ENCODE measurements around the gene KRT40. TPM values are rescaled to one million over a fixed set of nuclear protein-coding genes. Genes with fewer than 3 reads are reported as not detected.

KRT40 gene
- under 1 TPM in 1 of 3 donors, not detected in 2; 0.15 TPM for polyA plus RNA-seq

DNA sequence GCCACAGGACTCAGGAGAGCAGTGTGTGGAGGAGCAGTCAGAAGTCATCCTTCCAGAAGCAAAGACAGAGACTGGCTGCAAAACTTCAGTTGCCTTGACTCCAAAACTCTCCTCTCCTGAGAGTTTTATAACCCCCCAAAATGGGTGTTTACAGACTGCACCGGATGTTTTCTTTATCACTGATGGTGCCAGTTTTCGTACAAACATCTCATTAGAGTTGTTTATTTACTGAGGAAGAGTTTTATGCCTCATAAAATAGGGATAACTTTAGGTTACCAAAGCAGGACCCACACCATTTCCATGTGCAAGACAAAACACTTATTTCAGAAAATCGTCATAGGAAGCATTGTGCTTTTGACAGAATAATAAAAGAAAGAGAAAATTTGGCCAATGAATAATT, at the start of gene KRT40:
Gene KRT40 (minus strand): TSS at position 101 of the 400 bp plus-strand sequence. CDS start 53 bp downstream, at position 48.
- WGBS, 3 donors, result 35 to 67% (median 45%) methylated on average over 3 of the region's 3 CpGs
- no peak within 1 kb of the TSS for H3K27ac ChIP-seq (ENCODE audit: low read depth, low read length)

DNA sequence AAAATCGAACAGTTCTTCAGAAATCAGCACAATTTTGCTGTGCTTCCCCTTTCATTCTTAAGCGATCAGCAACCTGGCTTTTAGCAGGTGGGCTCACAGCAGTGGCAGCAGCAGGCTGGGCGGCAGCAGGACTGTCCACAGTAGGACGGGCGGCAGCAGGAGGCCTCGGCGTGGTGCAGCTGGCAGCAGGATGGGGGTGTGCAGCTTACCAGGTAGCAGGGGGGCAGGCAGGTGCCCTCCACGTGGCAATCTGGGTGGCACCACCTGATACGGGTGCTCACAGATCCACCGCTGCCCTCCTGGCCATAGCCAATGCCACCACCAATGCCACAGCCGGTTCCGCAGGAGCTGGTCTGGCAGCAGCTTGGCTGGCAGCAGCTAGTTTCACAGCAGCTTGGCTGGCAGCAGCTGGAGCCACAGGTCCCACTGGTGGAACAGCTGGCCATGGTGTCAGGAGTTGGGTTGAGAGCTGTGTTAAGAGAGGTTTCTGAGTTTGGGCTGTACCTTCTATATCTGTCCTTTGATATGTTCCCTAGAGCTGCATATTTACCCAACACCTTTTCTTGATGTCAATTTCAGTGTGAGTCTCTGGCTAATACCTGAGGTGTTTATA, 45.6 kb upstream of the KRT40 start, which contains the start of gene KRTAP1-4:
Gene KRTAP1-4 (minus strand): TSS at position 563 of the 613 bp plus-strand sequence. CDS start 117 bp downstream, at position 446.
- H3K27ac ChIP-seq (ENCODE audit: low read depth, low read length), result no peak within 1 kb of the TSS
- WGBS, 3 donors, result 83 to 86% (median 83%) methylated on average over 12 of the region's 12 CpGs

DNA sequence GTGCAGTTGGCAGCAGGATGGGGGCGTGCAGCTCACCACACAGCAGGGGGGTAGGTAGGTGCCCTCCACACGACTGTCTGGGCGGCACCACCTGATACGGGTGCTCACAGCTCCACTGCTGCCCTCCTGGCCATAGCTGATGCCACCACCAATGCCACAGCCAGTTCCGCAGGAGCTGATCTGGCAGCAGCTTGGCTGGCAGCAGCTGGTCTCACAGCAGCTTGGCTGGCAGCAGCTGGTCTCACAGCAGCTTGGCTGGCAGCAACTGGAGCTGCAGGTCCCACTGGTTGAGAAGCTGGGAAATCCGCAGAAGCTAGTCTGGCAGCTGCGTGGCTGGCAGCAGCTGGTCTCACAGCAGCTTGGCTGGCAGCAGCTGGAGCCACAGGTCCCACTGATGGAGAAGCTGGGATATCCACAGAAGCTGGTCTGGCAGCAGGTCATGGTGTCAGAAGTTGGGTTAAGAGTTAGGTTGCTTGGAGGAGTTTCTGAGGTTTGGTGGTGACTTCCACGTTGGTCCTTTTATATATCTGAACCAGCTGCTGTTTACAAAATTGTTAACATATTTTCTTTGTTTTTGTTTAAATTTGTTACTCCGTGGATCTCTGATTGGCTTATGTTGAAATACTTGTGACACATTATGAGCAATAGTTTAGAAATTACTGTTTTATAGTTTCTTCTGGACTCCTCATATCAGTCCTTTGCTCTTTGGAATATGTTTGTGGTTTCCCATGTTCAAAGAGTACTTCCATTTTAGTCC, 42.8 kb upstream of the KRT40 start, which contains the start of gene KRTAP1-5:
Gene KRTAP1-5 (minus strand): TSS at position 494 of the 757 bp plus-strand sequence. CDS start 53 bp downstream, at position 441.
- 62 to 83% (median 81%) methylated on average over 9 of the region's 9 CpGs for WGBS, 3 donors
- H3K27ac ChIP-seq (ENCODE audit: low read depth, low read length), result no peak within 1 kb of the TSS

DNA sequence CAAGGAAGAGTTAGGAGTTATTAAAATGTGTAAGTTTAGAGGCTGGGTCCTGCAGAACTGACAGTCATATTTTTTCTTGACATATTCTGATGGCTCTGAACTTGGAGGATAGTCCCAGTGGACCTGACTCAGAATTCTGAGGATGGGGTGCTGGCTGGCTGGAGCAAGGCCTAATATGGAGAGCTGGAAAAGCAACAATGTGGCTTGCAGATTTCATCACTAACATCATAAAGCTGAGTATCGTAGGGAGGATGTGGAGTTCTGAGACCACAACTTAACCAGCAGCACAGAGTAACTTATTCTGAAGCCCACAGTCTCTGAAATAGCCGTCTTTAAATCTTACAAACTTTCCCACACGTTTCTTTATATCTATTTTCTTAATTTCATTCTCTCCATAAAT, 40.6 kb upstream of the KRT40 start:
- no peak overlapping the region for H3K27ac ChIP-seq (ENCODE audit: low read depth, low read length)
- 60 to 77% (median 76%) methylated on average over 3 of the region's 3 CpGs for WGBS, 3 donors

DNA sequence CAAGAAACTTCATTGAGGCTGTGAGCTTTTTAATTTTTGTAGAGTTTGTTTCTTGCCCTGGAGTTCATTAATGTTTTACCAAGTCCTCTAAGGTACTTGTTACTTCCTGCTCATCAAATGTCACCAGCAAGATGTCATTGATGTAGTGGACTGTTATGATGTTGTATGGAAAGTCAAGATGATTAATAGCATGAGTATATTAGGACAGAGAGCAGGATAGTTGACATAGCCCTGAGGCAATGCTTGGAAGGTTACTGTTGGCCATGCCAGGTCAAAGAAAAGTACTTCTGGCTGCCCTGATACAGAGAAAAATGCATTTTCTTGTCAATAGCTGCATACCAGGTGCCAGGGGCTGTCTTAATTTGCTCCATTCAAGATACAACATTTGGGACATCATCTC, 36.2 kb upstream of the KRT40 start:
- no peak overlapping the region for H3K27ac ChIP-seq (ENCODE audit: low read depth, low read length)

DNA sequence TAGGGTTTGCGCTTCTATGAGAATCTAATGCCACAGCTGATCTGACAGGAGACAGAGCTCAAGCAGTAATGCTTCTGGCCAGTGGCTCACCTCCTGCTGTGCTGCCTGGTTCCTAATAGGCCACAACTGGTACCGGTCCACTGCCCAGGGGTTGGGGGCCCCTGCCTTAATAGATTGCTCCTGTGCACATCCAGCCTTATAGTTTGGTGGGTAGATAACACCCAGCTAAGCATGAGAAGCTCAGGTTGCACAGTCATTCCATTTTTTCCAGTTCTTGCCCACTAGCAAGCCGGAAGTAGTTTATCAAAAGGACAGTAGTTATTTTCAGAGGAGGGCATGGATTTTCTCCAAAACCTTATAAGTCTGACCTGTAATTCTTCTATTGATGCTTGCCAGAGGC, 35.3 kb upstream of the KRT40 start:
- 93 to 97% (median 93%) methylated on average over 3 of the region's 3 CpGs for WGBS, 3 donors
- H3K27ac ChIP-seq (ENCODE audit: low read depth, low read length), result no peak overlapping the region

DNA sequence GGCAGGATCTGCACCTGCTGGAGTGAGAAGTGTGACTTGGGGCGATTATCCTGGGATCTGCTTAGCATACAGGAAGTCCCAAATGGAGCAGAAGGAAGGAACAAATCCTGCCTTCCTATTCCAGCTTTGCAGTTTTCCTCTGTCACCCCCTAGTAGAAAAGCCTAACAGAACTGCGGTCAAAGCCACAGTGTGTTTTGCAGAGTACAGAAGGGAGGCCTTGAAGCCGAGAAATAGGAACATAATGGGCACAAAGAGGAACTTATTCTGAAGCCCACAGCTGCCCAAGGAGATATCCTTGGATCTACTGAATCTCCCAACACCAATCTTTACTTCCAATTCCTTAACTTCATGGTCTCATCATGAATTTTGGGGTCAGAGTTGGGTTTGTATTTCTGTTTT, 34.4 kb upstream of the KRT40 start:
- H3K27ac ChIP-seq (ENCODE audit: low read depth, low read length), result no peak overlapping the region
- 54 to 63% (median 56%) methylated on average over 3 of the region's 3 CpGs for WGBS, 3 donors

DNA sequence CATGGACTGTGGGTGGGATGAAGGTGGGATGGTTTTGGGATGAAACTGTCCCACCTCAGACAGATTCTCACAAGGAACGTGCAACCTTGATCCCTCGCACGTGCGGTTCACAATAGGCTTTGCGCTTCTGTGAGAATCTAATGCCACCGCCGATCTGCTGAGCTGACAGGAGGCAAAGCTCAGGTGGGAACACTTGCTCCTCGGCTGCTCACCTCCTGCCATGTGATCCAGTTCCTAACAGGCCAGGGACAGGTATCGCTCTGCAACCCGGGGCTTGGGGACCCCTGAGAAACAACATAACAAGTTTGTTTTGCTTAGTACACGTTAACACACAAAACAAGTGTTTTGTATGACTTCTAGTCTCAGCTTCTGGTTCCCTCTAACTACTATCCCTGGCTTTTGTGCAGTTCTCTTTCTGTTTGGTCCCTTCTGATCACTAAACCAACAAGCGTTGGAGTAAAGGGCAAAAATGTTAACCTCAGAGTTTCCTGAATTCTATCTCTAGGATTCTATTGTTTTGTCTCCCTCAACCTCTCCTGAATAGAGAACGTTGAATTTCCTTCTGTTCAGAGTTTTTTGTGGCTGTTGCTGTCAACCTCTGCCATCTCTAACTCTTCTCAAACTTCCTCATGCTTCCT, 32.6 kb upstream of the KRT40 start:
- WGBS, 3 donors, result 73 to 80% (median 79%) methylated on average over 13 of the region's 13 CpGs

DNA sequence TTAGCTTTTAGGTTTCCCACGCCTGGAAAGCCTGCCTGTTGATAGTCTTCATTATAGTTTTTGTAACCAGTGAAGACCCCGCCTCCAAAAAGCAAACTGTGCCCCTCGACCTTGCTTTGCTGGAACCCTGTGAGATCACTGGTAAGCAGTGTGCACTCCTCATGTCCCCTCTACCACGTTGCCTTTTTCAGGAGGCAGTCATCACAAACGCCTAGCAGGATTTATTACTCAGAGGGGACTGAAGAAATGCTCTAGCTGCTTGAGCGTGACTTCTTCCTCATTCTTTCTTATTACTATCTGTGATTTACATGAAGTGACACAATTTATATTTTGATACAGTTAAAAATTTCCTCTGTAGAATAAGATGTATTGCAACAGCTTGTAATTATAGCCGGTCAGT, 31.3 kb upstream of the KRT40 start:
- 62 to 71% (median 67%) methylated on average over 7 of the region's 7 CpGs for WGBS, 3 donors
- H3K27ac ChIP-seq (ENCODE audit: low read depth, low read length), result no peak overlapping the region

More for the DNA sequence above, 32.6 kb upstream of the KRT40 start:
- H3K27ac ChIP-seq (ENCODE audit: low read depth, low read length), result no peak overlapping the region

DNA sequence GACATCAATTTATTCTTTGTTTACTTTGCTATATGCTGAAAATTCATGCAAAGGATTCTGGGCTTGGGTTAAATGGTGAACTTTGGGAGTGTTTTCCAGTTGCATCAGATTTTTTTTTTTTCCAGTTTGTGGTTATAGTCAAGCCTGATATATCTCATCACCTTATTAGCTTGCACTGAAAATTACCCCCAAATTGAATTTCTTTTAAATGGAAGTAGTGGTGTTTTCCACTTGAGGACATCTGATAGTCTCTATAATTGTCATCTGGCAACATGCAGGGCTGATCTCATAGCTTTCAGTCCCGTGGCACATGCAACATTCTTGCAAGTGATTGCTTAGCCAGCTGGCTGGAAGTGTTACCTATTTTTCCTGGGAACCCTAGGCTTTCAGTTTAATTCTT, 29.5 kb upstream of the KRT40 start:
- H3K27ac ChIP-seq (ENCODE audit: low read depth, low read length), result no peak overlapping the region
- WGBS, 3 donors, result 23 to 37% (median 33%) methylated on average over 1 of the region's 1 CpG

DNA sequence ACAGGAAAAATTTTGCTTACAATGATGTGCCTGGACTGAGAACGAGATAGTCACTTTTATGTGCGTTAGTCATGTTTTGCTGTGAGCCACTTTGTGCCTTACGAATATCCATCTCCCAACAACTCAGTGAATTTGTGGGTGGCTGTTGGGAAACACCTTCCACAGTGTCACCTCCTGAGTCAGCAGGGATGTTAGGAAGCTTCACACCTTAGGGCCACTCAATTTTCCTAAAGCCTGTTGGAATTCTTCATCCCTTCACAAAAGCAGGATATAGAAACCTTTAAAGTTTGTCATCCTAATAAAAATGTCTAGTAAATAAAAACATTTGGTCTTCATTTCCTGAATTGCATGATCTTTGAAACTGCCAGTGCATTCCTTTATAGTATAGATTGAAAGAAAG, 29.1 kb upstream of the KRT40 start:
- WGBS, 3 donors, result 82 to 87% (median 84%) methylated on average over 3 of the region's 3 CpGs
- no peak overlapping the region for H3K27ac ChIP-seq (ENCODE audit: low read depth, low read length)

DNA sequence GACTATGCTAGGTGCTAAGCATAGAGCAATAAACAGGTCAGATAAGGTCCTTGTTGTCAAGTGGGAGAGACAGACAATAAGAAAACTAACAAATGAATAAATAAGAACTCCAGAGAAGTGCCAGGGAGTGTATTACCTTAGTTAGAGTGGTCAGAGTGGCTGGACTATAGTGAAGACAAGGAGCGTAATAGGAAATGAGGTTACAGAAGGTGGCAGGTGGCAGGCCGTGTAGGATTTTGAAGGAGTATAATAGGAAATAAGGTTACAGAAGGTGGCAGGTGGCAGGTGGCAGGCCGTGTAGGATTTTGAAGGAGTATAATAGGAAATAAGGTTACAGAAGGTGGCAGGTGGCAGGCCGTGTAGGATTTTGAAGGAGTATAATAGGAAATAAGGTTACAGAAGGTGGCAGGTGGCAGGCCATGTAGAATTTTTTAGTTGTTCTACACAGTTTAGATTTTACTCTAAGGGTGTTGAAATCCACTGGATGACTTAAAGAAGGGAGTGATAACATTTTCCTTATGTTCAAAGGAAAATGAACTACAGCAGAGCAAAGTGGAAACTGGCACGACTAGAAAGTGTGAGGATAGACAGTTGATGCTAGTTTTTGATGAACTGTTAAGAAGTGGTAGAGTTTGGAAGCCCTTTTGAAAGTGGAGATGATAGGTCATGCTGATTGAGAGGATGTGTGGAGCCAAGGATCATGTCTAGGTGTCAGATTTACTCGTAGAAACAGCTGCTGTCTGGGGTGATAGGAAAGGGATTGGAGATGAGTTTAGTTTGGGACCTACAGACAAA, 28.4 kb upstream of the KRT40 start:
- WGBS, 3 donors, result 70 to 82% (median 74%) methylated on average over 6 of the region's 6 CpGs
- no peak overlapping the region for H3K27ac ChIP-seq (ENCODE audit: low read depth, low read length)

DNA sequence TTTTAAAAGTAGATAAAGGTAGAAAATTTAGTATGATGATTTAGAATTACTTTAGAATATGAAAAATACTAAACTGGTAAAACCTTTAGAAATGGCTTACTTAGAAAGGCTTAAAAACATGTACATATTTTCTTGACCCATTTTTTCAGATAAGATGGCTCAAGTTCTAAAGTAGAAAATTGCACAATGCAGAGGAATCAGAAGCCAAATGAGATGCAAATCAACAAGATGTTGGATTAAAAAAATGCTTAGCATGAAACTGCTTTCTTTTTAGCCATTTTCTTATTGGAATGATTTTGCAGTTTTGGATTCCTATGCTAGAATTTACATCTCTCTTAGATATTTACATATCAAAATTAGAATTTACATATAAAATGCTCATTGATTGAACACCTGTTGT, 26.3 kb upstream of the KRT40 start:
- H3K27ac ChIP-seq (ENCODE audit: low read depth, low read length), result no peak overlapping the region

DNA sequence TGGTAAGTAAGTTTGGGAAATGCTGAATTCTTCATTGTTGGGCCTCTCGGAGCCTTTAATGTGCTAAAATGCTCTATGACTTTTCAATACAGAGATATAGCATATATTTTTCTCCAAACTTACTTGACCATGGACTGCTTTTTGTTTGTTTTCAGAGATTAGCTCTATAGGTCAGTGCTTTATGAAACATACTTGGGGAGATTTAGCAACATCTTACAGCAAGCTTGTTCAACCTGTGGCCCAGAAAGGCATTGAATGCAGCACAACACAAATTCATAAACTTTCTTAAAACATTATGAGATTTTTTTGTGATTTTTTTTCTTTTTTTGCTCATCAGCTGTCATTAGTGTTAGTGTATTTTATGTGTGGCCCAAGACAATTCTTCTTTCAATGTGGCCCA, 25.8 kb upstream of the KRT40 start:
- 84 to 100% (median 92%) methylated on average over 1 of the region's 1 CpG for WGBS, 3 donors
- H3K27ac ChIP-seq (ENCODE audit: low read depth, low read length), result no peak overlapping the region

DNA sequence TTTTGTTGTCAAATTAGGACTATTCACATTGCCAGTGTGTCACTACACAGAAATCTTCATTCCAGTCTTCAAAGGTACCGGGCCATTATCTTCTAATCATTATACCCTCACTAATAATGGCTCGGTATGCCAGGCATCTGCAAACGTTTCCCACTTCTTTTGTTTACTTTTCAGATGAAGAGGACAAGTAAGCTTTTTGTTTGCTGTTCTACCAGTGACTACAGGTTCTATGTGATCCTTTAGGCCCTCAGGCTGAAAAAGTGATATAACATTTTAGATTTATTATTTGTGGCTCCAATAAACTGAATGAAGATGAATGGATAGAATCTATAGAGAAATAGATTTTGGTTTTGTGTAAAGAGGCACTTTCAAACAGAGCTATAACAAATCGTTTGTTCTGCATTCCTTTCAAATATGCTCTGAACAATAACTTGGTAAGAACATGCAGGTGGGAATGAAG, 25.2 kb upstream of the KRT40 start:
- H3K27ac ChIP-seq (ENCODE audit: low read depth, low read length), result no peak overlapping the region
- 32 to 74% (median 62%) methylated on average over 4 of the region's 4 CpGs for WGBS, 3 donors

DNA sequence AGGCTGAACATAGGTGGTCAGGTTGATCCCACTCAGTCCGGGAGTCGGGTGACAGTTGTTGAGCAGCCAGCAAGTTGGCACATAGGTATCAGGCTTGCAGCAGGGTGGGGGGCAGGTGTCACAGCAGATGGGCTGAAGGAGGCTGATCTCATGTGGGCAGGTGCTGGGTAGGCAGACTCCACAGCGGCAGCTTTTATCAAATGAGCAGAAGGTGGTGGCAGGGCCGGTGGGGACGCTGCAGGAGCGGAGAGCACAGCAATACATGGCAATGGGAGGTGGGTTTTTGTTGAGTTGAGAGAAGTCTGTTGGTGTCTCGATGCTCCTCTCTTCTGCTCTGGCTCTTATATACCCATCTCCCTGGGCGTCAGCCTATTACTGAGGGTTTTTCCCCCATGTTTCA, 24.7 kb upstream of the KRT40 start, which contains the start of gene KRTAP3-1:
Gene KRTAP3-1 (minus strand): TSS at position 318 of the 400 bp plus-strand sequence. CDS start 54 bp downstream, at position 264.
- H3K27ac ChIP-seq (ENCODE audit: low read depth, low read length), result no peak within 1 kb of the TSS
- WGBS, 3 donors, result 63 to 90% (median 90%) methylated on average over 8 of the region's 8 CpGs

DNA sequence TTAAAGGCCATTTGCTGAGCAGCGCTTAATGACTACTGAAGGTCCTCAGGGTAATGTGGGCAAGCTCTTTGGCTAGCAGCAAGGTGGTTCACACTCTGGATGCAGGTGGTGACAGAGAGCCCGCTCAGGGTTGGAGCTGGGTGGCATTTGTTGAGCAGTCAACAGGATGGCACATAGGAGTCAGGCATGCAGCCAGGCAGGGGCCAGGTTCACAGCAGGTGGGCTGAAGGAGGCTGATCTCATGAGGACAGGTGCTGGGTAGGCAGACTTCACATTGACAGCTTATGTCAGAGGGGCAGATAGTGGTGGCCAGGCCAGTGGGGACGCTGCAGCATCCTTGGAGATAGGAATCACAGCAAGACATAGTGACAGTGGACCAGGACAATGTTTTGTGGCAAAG, 20.3 kb upstream of the KRT40 start:
- WGBS, 3 donors, result 76 to 92% (median 81%) methylated on average over 3 of the region's 3 CpGs
- no peak overlapping the region for H3K27ac ChIP-seq (ENCODE audit: low read depth, low read length)

DNA sequence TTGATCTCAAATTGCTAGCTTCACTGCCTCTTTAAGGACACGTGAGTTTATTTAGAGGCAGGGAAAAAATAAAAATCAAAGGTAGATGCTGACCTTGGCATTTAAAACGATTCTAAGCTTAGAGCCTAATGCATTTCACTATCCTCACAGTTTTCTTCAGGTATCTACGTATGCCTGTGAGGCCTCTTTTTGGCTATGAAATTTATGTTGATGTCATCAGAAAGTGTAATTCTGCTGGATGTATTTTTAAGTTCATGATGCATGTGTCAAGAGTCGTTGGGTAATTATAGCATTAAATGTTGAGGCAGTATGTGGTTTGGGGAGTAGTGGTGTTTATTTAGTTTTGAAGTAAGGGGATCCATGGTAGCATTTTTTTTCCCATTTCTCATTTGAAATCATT, 19.8 kb upstream of the KRT40 start:
- WGBS, 3 donors, result 49 to 69% (median 60%) methylated on average over 4 of the region's 4 CpGs
- H3K27ac ChIP-seq (ENCODE audit: low read depth, low read length), result no peak overlapping the region

Measured in adipose tissue (tissue), 3 donors.